Activated CD4-positive, CD25-positive, alpha-beta regulatory T cell (primary cell): ENCODE results near the gene MAP1LC3B.

ENCODE experiments used
- DNase-seq, 4 experiments: peaks; one replicate each; lab custom pipeline; 2025; lab: John Stamatoyannopoulos, UW

Gene MAP1LC3B

GRCh38 chr16:87432330-87432915 is 40.3 kb downstream of the MAP1LC3B start:
- DNase-seq = no peak

- no peak for DNase-seq
These were observed 42.1 kb downstream of the MAP1LC3B start for GRCh38 chr16:87434146-87434667.

DNA sequence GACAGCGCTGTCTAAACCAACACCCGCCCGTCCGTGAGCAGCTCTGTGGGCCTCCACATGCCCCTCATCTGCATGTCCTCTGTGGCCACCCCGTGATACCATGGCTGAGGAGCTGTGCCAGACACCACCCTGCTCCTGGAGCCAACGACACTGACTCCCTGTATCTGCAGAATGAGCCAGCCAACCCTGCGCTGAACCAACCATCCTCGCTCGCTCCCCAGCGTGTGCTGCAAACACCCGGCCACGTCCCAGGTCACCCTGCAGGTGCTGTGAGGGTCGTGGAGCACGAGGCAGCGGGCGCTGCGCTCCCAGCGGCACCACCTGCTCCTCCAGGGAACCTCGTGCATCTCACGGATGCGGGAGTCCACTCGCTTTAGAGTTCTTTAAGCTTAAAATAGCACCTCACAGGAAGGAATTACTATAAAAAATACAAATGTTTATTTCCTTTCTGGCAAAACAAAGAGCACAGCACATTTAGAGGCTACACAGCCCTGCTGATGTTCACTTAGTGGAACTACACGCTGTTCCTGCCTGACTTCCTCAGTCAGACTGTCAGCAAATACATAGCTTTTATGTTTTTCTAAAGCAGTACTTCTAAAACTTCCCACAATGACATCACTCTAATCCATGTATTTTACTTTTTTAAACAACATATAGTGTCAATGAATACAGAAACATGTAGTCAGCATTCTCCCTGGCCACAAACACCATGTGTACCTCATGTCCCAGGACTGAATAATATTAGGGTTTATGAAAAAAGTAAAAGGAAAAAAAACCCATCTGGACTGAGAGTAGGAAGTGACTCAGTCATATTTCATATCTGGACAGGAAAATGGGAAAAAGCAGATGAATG is 43.5 kb downstream of the MAP1LC3B start:
- no peak for DNase-seq

- no peak for DNase-seq
These were observed 44.4 kb downstream of the MAP1LC3B start for GRCh38 chr16:87436225-87437172.

DNA sequence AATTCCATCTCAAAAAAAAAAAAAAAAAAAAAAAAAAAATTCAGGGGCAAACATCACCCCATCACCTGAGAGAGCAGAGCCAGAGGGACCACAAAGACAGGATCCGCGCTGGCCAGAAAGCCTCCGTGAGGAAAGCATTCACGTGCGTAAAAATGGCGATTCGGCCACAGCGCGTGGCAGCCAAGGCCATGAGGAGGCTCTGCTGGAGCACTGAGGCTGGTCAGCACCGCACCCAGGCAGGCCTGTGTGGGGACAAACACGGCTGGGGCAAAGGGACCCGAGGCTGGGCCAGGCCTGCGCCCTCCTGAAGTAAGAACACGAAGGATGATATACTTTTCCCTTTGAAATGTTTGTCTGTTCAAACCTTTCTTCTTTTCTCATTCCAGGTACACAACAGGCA is 45.2 kb downstream of the MAP1LC3B start:
- no peak for DNase-seq

DNA sequence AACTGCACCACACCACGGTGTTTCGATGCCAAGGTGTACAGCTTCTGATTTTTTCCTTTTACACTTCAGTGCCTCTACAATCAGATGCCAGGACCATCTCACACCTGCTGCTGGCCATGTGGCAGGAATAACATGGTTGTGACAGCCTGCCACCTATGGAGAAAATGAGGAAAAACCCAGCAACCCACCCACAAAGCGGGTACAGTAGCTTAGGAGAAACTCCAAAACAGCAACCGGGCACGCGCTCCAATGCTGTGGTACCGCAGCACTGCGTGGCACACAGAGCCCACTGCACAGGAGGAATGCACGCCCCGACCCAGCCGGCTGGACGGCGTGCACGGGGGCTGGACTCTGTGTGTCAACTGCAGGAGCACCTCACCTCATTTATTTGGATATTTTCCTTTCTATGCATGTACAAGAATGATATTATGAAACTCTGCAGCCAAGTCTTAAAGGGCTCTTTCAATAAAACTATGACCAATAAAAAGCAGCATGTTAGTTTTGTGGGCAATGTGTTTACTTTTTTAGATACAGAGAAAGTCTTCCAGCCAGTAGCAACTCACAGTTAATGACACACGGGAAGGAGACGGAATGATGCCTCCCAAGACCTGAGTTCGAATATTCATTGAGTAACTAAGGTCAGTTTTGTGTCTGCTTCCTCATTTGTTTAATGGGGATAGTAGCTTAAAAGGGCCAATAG is 45.9 kb downstream of the MAP1LC3B start:
- DNase-seq = no peak

DNA sequence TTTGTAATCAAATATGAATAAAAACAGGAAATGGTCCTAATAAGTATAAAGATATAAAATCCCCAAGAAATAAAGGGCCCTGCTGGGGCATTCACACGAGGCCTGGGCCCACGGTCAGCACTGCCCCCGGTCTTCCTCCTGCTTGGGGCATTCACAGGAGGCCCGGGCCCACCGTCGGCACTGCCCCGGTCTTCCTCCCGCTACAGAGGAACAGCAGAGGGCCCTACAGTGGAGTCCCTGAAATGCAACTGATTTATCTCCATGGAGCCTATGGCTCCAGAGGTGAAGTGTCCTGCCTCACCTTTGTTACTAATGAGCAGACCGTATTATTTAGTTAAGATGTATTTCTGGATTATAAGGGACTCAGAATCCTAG is 46.5 kb downstream of the MAP1LC3B start:
- DNase-seq = no peak

- DNase-seq = no peak
These were observed 47.8 kb downstream of the MAP1LC3B start for GRCh38 chr16:87439926-87440325.

DNA sequence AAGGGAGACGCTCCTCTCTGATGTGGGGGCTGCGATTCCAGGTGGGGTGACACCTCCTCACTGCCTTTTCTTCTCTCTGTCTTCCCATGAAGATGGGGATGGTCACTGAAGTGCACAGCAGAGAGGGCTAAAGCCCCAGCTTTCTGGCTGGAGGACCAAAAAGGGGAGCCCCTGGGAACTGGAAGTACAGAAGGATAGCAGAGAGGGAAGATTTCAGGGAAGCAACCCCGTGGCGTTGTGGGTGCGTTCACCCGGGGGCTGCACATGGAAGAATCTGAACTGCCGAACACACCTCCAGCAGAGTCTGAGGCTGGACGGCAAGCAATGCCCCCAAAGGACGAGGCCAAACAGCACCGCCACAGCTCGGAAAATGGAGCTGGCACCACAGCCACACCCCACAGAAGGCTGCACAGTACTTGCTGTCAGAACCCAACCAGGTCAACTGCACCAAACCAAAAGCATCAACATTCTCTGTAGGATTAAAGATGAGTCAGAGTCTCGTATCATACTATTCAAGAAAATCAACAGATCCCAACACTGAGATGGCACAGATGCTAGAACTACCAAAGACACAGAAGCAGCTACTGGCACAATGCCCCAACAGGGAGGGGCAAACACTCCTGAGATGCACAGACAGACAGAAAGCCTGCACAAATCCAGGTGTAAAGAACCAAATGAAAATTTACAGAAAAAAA is 49.9 kb downstream of the MAP1LC3B start:
- DNase-seq = no peak

DNA sequence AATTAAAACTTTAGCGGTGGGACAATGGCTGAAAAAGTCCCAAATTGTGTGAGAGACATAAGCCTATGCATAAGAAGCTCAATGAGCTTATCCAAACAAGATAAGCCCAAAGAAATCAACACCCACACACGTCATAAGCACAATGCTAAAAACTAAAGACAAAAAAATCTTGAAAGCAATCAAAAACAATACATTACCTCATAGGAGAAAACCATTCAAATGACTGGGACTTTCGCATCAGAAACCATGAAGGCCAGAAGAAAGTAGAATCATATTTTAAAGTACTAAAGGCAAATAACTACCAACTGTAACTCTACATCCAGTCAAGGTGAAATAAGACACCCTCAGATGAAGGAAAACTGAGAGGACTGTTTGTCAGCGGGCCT is 50.4 kb downstream of the MAP1LC3B start:
- DNase-seq = no peak

DNA sequence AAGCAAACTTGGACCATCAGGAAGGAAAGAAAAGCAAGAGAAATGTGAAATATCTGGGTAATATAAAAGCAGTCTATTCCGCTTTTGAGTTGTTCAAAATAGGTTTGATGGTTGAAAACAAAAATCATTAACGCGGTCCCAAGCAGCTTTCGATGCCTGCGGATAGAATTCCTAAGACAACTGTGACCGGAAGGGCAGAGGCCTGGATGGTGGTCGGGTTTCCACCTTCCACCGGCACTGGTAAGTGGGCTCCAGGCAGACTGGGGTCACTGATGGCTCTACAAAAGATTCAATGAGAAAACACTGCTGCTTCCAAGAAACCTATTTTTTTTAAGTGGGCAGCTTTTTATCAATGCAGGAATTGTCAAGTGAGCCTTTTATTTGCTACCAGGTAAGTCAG is 50.9 kb downstream of the MAP1LC3B start:
- no peak for DNase-seq

DNA sequence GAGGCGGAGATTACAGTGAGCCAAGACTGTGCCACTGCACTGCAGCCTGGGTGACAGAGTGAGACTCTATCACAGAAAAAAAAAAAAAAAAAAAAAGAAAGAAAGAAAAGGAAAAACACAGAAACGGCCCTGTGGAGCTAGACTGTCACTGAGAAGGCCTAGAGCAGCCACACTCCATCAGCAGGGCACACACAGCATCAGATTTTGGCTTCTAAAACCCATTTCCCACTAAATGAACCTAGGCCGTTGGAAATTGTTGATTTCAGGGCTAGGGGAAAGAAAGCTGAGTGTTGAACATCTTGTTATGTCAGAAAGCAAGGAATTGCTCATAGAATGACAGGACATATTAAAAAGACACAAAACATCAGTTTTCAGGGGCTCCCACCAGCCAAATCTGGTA is 51.8 kb downstream of the MAP1LC3B start:
- no peak for DNase-seq

DNA sequence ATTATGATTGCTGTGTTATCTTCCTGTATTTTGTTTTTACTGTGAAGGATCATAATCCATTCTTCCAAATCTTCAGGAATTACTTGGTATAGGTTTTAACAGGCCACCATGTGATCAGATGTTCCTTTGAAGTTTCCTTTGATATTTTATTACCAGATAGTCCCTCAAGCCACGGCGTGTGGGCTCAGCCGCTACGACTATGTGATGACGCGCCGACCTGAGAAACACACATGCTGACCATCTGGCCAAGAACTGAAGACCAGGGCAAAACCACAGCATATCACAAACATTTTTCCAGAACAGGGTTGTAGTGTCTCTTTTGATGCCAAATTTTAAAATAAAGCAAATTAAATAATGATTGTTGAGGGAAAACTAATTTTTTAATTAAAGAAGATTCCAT is 53.4 kb downstream of the MAP1LC3B start:
- DNase-seq = no peak

DNA sequence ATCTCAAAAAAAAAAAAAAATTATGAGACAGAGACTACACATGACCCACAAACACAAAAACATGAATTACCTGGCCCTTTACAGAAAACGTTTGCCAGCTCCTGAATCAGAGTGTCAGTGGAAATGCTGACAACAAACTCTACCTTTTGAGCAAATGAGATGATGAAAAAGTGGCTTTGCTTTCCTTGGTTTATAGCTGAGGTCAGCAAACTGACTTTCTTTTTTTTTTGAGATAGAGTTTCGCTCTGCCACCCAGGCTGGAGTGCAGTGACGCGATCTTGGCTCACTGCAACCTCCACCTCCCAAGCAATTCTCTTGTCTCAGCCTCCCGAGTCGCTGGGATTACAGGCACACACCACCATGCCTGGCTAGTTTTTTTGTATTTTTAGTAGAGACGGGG is 54.3 kb downstream of the MAP1LC3B start:
- no peak for DNase-seq

GRCh38 chr16:87447323-87447722 is 55.2 kb downstream of the MAP1LC3B start:
- no peak for DNase-seq

- DNase-seq = no peak
These were observed 56.7 kb downstream of the MAP1LC3B start for GRCh38 chr16:87448866-87449265.

GRCh38 chr16:87451563-87452210 is 59.6 kb downstream of the MAP1LC3B start:
- no peak for DNase-seq

- no peak for DNase-seq
These were observed 61.2 kb downstream of the MAP1LC3B start for GRCh38 chr16:87453326-87453725.
